AG09319 (cell line): ENCODE measurements around the gene RDH5.

Source experiments
- DNase-seq: peaks from one replicate; pipeline ENCODE4 v3.0.0-alpha.2; 2010; ENCODE audit warnings: low read depth; ENCODE audit errors: extremely low read depth
- TF ChIP-seq, protein P1 (sequence below): IDR thresholded peaks from 2 replicates; pipeline ENCODE4 v1.5.1; 2011; ENCODE audit warnings: low read depth, mild to moderate bottlenecking, inconsistent platforms, low read length, moderate library complexity

Gene RDH5

DNA sequence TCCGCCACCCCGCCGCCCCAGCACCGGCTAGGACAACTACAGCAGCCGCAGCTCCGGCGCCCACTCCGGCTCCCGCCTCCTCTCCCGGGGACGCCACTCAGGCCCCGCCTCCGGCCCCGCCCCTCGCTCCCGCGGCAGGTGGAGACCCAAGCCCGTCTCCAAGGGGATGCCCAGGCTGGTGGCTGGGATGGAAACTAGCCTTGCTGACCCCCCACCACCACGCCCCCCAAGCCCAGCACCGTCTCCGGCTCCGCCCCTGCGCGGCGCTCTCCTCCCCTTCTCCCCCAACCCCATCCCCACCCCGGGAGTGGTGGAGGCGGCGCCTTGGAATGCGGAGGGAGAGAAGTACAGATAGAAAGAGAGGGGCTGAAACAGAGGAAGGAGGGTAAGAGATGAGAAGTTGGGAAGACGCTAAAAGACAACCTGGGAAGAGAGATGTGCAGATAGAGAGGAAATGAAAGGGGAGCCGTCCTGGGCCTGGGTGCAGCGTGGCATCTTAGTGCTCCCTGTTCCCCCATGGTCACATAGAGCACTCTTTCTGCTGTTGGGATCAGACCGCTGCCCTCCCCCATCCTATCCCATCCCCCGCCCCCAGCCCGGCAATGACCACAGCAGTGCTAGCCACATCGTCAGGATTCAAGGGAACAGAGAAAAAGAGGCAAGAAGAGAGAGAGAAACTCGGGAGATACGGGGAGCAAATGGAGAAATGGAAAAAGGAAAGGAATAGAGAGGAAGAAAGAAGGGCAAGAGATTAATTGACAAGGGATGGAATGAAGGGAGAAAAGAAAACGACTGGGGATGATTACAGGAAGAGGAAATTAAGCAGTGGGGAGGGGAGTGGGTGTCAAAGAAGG is 12.1 kb upstream of the RDH5 start, which contains the start of gene ITGA7:
TSS of gene ITGA7 (minus strand) at position 64 of the 854 bp plus-strand sequence. CDS start 222 bp downstream, outside the sequence.
- no peak for DNase-seq
- TF ChIP-seq, protein P1, sequence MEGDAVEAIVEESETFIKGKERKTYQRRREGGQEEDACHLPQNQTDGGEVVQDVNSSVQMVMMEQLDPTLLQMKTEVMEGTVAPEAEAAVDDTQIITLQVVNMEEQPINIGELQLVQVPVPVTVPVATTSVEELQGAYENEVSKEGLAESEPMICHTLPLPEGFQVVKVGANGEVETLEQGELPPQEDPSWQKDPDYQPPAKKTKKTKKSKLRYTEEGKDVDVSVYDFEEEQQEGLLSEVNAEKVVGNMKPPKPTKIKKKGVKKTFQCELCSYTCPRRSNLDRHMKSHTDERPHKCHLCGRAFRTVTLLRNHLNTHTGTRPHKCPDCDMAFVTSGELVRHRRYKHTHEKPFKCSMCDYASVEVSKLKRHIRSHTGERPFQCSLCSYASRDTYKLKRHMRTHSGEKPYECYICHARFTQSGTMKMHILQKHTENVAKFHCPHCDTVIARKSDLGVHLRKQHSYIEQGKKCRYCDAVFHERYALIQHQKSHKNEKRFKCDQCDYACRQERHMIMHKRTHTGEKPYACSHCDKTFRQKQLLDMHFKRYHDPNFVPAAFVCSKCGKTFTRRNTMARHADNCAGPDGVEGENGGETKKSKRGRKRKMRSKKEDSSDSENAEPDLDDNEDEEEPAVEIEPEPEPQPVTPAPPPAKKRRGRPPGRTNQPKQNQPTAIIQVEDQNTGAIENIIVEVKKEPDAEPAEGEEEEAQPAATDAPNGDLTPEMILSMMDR, result no peak

DNA sequence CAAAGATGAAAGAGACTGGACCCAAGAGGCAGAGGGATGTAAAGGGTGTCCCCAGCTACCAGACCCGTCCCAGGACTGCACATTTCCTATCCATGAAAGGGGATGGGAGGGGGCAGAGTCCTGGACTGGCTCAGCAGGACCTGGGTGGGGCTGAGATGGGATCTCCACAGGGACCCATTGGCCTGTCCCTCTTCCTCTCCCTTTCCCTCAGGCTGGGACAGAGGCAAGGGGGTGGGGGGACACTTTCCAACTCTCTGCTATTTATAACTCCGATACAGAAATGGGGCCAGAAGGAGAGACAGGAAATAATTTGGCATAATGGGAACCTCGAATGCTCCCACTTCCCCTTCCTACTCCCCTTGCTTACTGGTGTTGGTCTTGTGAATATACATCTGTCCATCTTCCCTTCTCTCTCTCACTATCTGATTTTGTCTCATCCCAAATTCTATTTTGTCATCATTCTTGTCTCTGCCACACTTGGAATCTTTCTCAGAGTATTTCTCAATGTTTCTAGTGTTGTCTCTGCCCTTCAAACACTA is 11.4 kb upstream of the RDH5 start:
- DNase-seq, result no peak
- TF ChIP-seq, protein P1, result no peak

DNA sequence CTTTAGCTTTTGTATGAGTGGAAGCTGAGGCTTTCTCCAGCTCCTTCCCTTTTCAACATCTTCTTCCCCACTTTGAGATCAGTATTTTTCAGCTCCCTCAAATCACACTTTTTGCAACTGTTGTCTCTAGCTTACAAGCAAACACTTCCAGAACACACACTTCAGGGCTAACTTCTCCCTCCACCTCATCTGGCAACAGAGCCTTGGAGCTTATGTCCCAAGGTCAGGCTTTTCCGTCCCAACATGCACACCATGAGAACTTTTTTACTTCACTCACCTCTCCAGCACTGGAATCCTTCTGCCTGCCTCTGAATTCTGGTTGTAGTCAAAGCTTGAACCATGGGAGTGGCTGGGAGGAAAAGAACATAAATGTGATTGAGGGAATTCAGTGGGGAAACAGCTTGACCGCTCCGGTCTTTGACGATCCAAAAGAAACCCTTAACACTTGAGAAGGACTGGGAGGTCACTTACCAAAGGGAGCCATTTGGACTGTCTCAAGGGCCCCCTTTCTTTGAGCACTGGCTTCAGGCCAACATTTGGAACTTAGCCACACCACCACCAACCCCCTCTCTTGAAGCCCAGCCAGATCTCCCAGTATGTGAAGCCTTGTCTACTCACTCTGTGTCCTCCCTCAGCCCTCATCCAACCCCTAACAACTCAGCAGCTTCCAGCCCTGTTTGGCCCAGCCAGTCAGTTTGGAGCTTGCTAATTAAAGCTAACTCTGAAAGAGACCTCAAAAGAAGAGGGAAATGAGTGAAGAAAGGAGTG is 8.2 kb upstream of the RDH5 start:
- TF ChIP-seq, protein P1, result no peak
- no peak for DNase-seq

DNA sequence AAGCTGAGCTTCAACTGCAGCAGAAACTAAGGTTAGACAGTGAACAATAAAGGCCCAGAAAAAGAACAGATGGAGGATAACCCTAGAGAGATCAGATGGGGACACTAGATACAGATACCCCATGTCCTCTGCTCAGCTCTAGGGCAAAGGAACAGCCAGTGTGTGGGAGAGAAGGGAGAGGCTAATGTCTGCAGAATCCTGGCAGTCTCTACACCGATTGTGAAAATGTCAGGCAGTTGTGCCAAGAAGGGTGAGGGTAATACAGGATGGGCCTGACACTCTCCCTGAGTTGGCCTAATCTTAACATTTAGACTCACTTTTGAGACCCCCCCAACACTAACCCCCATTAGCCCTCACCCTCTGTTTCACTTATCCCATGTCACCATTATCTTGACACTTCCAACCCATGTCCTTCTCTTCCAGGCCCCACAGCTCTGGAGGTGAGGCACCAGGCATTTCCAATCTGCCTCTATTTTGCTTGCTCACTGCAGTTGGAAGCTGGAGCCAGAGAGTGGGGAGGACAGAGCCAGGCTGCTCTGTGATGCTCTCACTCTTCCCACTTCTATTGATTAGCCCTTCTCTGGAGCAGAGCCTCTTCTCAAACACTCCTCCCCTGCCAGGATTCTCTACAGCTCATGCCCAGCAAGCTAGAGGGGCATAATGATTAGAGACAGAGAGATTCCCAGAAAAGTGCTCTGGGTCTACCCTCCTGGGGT is 7.3 kb upstream of the RDH5 start:
- TF ChIP-seq, protein P1, result no peak
- DNase-seq, result no peak

DNA sequence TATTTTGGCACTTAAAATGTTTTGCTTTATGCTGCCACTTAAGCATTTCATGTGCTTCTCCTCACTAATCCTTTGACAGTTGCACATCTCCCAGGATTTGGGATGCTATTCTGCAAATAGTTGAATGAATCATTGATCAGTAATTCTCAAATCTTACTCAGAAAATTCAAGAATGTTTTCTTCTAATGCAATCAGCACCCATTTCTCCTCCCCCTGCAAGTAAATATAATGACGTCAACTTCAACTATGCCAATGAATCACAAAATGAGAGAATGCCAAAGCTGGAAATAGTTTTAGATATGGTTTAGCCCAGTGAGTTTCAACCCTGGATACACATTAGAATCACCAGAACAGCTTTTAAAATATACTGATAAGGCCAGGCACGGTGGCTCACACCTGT is 6.5 kb upstream of the RDH5 start:
- TF ChIP-seq, protein P1, result no peak
- DNase-seq, result no peak

DNA sequence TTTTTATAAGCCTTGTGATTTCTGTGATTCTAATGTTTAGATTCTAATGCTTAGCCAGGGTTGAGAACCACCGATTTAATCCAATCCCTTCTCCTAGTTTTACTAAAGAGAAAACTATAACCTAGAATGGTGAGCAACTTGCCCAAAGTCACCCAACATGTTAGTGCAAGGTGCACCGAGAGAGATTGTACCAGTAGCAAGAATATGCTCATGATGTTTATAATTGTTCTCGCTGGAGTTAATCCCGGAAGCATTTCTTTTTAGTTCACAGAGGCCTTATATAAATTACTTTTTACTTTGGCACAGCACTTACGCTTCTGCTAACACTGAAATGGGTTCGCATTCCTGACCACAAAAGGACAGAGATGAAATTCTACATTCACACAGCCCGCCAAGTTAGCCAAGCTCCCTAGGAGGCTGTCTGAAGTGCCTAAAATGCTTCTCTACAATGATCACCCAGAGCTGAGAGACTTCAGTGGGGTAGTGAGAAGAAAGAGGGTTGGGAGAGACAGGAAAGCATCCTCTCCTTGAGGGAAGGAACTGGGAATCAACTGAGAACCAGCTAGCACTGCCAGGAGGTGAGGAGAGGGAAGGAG is 4.9 kb upstream of the RDH5 start:
- TF ChIP-seq, protein P1, result no peak
- no peak for DNase-seq
